SK-N-MC (cell line): ENCODE results near the gene NHSL1.

Experiments used
- EZH2 ChIP-seq: fragments of 200-600 bp; sonication (generic); IDR thresholded peaks from one replicate; pipeline ENCODE4 v1.6.1; 2017; ENCODE audit warnings: antibody characterized with exemption
- FOXP2 ChIP-seq: optimal IDR thresholded peaks from 2 replicates; pipeline ENCODE3; 2011; ENCODE audit warnings: mild to moderate bottlenecking, moderate library complexity; ENCODE audit not compliant: insufficient read depth; ENCODE audit errors: extremely low read length, control extremely low read depth
- POLR2AphosphoS5 ChIP-seq: IDR thresholded peaks from 2 replicates; pipeline ENCODE4 v1.6.1; 2012; ENCODE audit warnings: mild to moderate bottlenecking, low read depth, low read length, borderline replicate concordance

GRCh38 chr6:138503881-138504680 is 4.8 kb upstream of the NHSL1 start:
- TF ChIP-seq POLR2AphosphoS5 (no peak), EZH2 (no peak), FOXP2 (no peak)
